GM18499 (cell line): ENCODE measurements around the gene CTDSPL.

Experiments used
- ATAC-seq: cut with Tn5 transposase; IDR thresholded peaks from one replicate; pipeline ENCODE4 v1.9.1; 2021; ENCODE audit warnings: moderate number of reproducible peaks; ENCODE audit not compliant: insufficient read depth, unreplicated experiment

Gene CTDSPL

DNA sequence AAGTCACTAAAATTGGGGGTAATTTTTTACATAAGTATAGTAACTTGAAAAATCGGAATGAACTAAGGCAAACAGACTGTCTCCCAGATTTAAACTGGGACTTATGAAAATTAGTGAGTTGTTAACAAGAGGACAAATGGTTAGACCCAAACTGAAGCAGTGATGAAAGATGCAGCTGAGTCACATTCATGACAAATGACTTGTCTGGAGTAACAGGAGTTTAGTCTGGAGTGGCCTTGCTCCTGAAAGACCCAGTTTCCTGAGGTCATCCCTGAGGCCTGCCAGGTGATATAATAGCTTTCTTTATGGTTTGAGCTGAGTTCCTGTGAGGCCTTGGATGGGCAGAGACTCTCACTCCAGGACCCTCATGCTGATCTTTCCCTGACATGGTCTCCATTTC is 9.6 kb upstream of the CTDSPL start:
- ATAC-seq, result no peak

DNA sequence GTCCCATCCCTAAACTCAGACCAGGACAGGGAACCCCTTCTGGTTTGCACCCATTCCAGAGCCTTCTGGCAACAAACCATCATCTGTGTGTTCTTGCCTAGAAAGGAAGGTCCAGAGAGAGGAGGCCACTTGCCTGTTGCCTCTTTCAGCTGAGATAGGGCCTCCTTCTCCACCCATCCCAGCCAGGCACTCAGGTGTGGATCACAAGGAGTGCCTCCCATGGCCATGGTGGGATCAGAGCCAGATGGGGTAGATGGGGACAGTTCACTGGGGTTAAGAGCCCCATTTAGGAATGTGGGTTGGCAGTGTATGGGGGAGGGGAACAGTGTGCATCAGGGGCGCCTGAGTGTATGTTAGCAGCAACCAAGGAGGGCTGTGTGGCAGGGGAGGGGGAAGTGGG is 8.9 kb upstream of the CTDSPL start:
- no peak for ATAC-seq

- no peak for ATAC-seq
Observed at GRCh38 chr3:37853691-37854413, 7.8 kb upstream of the CTDSPL start.

GRCh38 chr3:37855363-37855970 is 6.2 kb upstream of the CTDSPL start:
- no peak for ATAC-seq

DNA sequence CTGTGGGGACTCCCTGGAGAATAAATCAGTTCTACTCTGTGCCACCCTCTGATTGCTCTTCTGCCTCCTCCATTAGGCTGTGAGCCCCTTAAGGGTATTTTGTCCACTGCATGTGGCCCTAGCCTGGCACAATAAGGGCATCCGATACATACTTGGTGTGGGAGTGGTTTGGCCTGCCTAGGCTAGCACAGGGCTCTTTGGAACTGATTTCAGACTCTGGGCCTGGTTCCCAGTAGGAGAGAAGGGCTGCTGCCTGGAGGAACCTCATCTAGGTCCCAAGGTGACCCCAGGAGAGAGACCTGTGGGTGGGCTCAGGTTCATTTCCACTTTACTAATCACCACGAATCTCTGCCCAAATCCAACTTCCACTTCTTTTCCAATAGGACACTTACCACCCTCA is 5.3 kb upstream of the CTDSPL start:
- ATAC-seq, result no peak

DNA sequence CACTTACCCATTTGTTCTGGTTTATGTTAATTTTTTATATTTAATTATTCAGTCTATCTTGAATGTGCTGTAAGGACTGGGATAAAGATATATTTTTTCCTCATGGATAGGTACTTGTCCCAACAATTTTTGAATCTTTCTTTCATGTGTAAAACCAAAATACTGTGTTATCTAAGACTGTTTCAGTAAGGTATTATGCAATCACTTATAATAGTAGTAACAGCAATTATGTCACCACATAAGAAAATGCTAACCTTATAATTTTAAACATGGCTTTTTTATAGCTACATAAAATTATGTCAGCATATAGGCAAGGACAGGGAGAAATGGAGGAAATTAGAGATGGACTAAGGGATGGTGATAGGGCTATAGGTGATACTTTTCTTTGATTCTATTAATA is 2.9 kb upstream of the CTDSPL start:
- ATAC-seq, result no peak

GRCh38 chr3:37859354-37859753 is 2.3 kb upstream of the CTDSPL start:
- no peak for ATAC-seq

GRCh38 chr3:37859908-37860199 is 1.8 kb upstream of the CTDSPL start:
- ATAC-seq, result no peak

DNA sequence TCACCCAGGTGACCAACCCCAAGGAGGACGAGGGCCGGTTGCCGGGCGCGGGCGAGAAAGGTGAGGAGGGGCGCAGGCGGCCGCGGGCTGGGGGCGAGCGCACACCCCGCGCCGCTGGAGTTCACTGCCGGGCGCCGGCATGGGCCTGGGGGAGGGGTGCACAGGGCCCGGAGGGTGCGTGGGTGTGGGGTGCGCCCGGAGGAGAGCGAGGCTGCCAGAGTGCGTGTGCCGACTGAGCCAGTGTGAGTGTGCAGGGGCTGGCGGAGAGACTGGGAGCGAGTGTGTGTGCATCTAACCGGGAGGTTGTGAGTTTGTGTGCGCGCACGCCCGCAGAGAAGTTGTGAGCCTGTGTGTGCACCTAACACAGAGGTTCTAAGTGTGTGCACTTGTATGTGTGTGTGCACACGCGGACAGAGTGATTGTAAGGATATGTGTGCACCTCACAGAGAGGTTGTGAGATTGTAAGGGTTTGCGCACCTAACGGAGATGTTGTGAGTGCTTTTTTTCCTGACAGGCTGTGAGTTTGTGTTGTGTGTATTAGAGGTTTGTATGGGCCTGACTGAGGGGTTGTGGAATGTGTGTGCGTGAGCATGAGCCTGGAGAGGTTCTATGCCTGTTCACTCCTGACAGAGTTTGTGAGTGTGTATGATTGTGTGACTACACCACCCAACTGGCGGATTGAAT is 681 bp downstream of the CTDSPL start:
- no peak for ATAC-seq

DNA sequence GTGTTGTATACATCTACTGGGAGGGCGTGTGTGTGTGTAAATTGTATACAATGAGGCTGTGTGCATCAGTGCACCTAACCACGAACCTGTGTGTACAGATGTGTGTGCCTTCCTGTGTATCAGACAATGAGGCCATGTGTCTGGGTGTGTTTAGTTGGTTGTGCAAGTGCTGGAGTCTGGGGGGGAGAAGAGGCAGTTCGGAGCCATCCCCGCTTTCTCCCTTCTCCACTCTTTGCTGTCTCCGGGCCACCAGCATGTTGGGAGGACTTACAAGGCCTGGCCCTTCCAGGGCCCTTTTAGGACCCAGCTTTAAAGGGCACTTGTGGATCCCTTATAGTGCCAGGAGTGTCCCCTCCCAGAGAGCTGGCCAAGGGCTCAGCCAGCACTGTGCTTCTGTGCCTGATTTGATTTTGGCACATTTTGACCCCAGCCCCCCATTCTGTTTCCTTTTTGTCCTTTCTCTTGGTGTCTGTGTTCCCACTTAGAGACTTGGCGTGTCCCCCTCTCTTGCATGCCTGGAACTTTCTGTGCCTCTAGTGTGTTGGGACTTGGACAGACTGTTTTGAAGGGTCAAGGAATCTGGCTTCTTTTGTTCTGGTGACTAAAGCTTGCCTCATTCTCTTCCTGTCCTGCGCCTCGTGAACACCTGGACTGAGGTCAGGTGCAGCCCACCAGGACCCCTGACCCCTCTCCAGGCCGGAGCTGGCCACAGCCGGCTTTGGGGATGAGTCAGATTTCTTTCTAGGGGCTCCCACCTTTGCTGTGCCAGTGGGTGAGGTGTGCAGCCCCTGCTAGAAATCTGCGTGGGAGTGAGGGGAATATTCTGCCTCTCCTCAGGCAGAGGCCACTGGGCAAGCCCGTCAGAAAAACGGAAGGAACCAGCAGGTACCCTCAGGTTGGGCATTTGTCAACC is 1.5 kb downstream of the CTDSPL start:
- no peak for ATAC-seq

GRCh38 chr3:37863949-37864822 is 2.5 kb downstream of the CTDSPL start:
- no peak for ATAC-seq

DNA sequence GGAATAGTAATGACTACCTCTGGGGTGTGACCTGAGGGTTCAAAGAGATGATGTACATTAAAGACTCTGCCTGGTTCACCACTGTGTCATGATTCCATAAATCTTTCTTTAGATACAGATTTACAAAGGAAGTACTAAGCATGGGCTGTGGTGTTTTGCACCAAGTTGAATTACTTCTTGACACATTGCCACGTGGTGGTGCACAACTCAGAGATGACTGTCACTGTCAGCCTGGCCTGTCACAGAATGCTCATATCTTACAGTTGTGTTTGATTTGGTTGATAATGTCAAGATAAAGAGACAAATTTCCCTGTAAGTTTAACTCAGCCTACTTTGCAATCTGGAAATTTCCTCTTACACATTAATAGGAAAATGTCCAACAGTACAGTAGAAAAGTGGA is 3.2 kb downstream of the CTDSPL start:
- no peak for ATAC-seq

DNA sequence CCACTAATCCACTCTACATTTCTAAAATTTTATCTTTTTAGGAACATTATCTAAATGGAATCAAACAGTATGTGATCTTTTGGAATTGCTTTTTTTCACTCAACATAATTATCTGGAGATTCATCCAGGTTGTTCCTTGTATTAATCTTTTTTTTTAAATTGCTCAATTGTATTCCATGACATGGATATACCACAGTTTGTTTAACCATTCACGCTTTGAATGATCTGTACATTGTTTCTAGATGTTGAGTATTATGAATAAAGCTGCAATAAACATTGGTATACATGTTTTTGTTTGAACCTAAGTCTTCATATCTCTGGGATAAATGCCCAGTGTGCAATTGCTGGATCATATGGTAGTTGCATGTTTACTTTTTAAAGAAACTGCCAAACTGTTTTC is 5.5 kb downstream of the CTDSPL start:
- no peak for ATAC-seq

DNA sequence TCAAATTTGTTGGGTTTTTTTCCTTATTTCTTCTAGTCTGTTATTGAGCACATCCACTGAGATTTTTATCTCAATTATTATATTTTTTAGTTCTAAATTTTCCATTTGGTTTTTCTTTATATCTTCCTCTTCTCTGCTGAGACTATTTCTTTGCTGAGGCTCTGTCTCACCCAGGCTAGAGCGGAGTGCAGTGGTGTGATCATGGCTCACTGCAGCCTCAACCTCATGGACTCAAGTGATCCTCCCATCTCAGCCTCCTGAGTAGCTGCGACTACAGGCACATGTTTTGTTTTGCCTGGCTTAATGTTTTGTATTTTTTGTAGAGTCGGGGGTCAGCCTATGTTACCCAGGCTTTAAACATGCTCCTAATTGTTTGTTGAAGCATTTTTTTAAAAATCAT is 10.2 kb downstream of the CTDSPL start:
- no peak for ATAC-seq

- ATAC-seq, result no peak
Observed at GRCh38 chr3:37872413-37873160, 10.9 kb downstream of the CTDSPL start.

DNA sequence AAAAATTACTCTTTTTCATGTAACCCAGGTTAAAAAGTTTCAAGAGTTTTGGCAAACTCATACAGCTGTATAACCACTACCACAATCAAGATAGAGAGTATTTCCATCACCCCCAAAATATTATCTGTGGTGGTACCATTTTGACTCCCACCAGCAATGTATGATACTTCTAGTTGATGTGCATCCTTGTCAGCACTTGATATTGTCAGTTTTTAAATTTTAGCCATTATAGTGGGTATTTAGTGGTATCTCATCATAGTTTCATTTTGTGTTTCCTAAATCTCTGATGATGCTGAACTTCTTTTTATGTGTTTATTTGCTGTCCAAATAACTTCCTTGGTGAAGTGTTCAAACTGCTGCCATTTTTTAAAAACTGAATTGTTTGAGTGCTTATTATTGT is 14.6 kb downstream of the CTDSPL start:
- no peak for ATAC-seq

DNA sequence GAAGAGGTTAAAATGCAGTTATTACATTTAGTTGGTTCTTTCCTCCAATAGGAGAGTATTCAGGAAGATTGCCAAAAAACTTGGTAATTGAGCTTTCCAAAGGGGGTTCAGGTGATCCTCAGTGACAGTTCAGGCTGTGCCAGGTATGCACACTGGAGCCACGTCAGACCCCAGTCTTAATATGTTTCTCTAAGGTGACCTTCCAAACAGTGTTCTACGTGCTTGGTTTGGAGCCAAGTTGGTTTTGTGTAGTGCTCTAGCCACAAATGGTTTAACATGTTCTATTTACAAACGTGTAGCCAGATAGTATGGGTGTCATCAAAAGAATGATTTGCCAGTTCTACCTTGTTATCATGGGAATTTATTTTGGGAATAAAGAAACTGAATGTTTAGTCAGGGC is 21.0 kb downstream of the CTDSPL start:
- no peak for ATAC-seq

DNA sequence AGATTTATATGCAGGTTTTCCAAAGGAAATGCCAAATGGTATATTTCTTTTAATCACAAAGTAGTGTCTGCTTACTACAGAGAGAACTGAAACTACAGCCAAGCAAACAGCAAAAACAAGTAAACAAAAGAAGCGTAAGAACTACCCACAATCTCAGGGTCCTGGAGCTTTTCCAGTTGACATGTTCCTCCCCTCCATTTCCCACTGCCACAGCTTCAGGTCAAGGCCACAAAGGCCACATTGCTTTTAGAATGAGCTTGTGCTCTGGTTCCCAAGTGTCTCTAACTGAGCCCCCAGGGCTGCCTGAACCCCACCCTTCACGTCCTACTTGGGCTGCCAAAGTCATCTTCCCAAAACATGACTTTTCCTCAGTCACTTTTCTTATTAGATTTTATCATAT is 24.1 kb downstream of the CTDSPL start:
- no peak for ATAC-seq

DNA sequence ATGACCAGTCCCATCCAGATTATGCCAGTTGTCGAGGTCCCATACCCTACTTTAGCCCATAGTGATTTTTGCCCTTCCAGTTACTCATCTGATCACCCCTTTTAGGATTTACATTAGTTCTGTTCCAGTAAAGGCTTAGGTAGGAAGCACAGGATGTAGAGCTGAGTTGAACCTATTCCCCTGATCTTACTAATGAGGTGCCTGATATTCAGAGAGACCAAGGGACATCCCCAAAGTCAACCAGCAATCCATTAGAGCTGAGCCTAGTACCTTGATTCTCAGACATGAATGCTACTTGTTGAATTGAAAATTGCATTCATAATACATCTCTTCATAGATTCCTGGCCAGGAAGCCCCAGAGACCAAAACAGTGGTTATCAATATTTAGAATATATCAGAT is 24.7 kb downstream of the CTDSPL start:
- no peak for ATAC-seq
